H9 (cell line): ENCODE data around the gene YEATS4. TPM values are rescaled to one million over a fixed set of nuclear protein-coding genes. Genes with fewer than 3 reads are reported as not detected.

ENCODE experiments used
- DNase-seq: peaks from one replicate; pipeline ENCODE4 v3.0.0-alpha.2; 2017
- H2AFZ ChIP-seq: one replicate; pipeline ENCODE4 v1.6.1; 2013; ENCODE audit warnings: mild to moderate bottlenecking, low read length, control low read depth, moderate library complexity
- H2AK5ac ChIP-seq: 2 replicates; pipeline ENCODE4 v1.6.1; 2013; ENCODE audit warnings: low read length, control low read depth, mixed read lengths; ENCODE audit not compliant: insufficient read length
- H2BK120ac ChIP-seq: one replicate; pipeline ENCODE4 v1.6.1; 2013; ENCODE audit warnings: low read depth, mild to moderate bottlenecking, low read length, control low read depth, inconsistent platforms; ENCODE audit not compliant: poor library complexity, severe bottlenecking
- H2BK12ac ChIP-seq: 2 replicates; pipeline ENCODE4 v1.6.1; 2013; ENCODE audit warnings: low read length, control low read depth, mixed read lengths, low read depth; ENCODE audit not compliant: insufficient read length
- H2BK15ac ChIP-seq: 2 replicates; pipeline ENCODE4 v1.6.1; 2013; ENCODE audit warnings: low read depth, low read length, control low read depth
- H2BK20ac ChIP-seq: one replicate; pipeline ENCODE4 v1.6.1; 2013; ENCODE audit warnings: low read depth, mild to moderate bottlenecking, low read length, control low read depth, inconsistent platforms; ENCODE audit not compliant: poor library complexity, severe bottlenecking
- H2BK5ac ChIP-seq: 2 replicates; pipeline ENCODE4 v1.6.1; 2013; ENCODE audit warnings: low read length, control low read depth, mixed read lengths; ENCODE audit not compliant: insufficient read length
- H3K14ac ChIP-seq: 2 replicates; pipeline ENCODE4 v1.6.1; 2013; ENCODE audit warnings: low read length, control low read depth; ENCODE audit not compliant: insufficient read depth
- H3K18ac ChIP-seq: 2 replicates; pipeline ENCODE4 v1.6.1; 2013; ENCODE audit warnings: low read depth, mild to moderate bottlenecking, mixed read lengths, low read length, control low read depth; ENCODE audit not compliant: insufficient read length
- H3K23ac ChIP-seq: 2 replicates; pipeline ENCODE4 v1.6.1; 2013; ENCODE audit warnings: low read length, control low read depth, mixed read lengths, low read depth; ENCODE audit not compliant: insufficient read length
- H3K23me2 ChIP-seq: 2 replicates; pipeline ENCODE4 v1.6.1; 2013; ENCODE audit warnings: low read depth, mild to moderate bottlenecking, mixed read lengths, low read length, control low read depth; ENCODE audit not compliant: insufficient read length, poor library complexity, severe bottlenecking
- H3K27ac ChIP-seq: 2 replicates; pipeline ENCODE4 v1.5.1; 2013; ENCODE audit warnings: low read length, control low read depth, mixed read lengths, low read depth; ENCODE audit not compliant: insufficient read length
- H3K27me3 ChIP-seq: 2 replicates; pipeline ENCODE4 v1.6.1; 2013; ENCODE audit warnings: low read length, control low read depth, inconsistent platforms; ENCODE audit not compliant: insufficient read depth
- H3K4ac ChIP-seq: 2 replicates; pipeline ENCODE4 v1.6.1; 2013; ENCODE audit warnings: low read depth, mild to moderate bottlenecking, control low read depth, inconsistent platforms, low read length, moderate library complexity
- H3K4me1 ChIP-seq: 2 replicates; pipeline ENCODE4 v1.6.1; 2013; ENCODE audit warnings: low read length, control low read depth, inconsistent platforms; ENCODE audit not compliant: insufficient read depth
- H3K4me2 ChIP-seq: 2 replicates; pipeline ENCODE4 v1.6.1; 2013; ENCODE audit warnings: low read length, control low read depth, mixed read lengths; ENCODE audit not compliant: insufficient read length, insufficient read depth
- H3K56ac ChIP-seq: 2 replicates; pipeline ENCODE4 v1.6.1; 2013; ENCODE audit warnings: low read depth, mild to moderate bottlenecking, mixed read lengths, low read length, control low read depth; ENCODE audit not compliant: insufficient read length
- H3K79me1 ChIP-seq: 2 replicates; pipeline ENCODE4 v1.6.1; 2013; ENCODE audit warnings: low read depth, mild to moderate bottlenecking, moderate library complexity, low read length, control low read depth, inconsistent platforms; ENCODE audit not compliant: insufficient read depth, poor library complexity, severe bottlenecking
- H3K79me2 ChIP-seq: 2 replicates; pipeline ENCODE4 v1.6.1; 2013; ENCODE audit warnings: low read length, control low read depth, inconsistent platforms; ENCODE audit not compliant: insufficient read depth
- H3K9ac ChIP-seq: 2 replicates; pipeline ENCODE4 v1.6.1; 2013; ENCODE audit warnings: low read length, control low read depth, mixed read lengths; ENCODE audit not compliant: insufficient read length; ENCODE audit errors: extremely low read depth
- H3K9me3 ChIP-seq: one replicate; pipeline ENCODE4 v1.6.1; 2013; ENCODE audit warnings: low read depth, low read length, inconsistent platforms; ENCODE audit not compliant: control insufficient read depth
- H3T11ph ChIP-seq: one replicate; pipeline ENCODE4 v1.6.1; 2013; ENCODE audit warnings: mild to moderate bottlenecking, low read length, control low read depth, inconsistent platforms
- H4K20me1 ChIP-seq: one replicate; pipeline ENCODE4 v1.6.1; 2013; ENCODE audit not compliant: control insufficient read depth, insufficient read length, insufficient read depth
- H4K5ac ChIP-seq: 2 replicates; pipeline ENCODE4 v1.6.1; 2013; ENCODE audit warnings: low read depth, mild to moderate bottlenecking, mixed read lengths, low read length, control low read depth; ENCODE audit not compliant: insufficient read length
- H4K8ac ChIP-seq: replicated peaks from 2 replicates; pipeline ENCODE4 v1.6.1; 2013; ENCODE audit warnings: low read length, control low read depth, mixed read lengths, low read depth; ENCODE audit not compliant: insufficient read length
- H4K91ac ChIP-seq: 2 replicates; pipeline ENCODE4 v1.6.1; 2013; ENCODE audit warnings: low read depth, mild to moderate bottlenecking, moderate library complexity, mixed read lengths, low read length, control low read depth; ENCODE audit not compliant: insufficient read length
- H3K27ac Mint-ChIP-seq, 3 experiments: 2 replicates in 2 of 3; 3 replicates in 1 of 3; pipeline ENCODE4 v1.8.0; 2020 to 2021; ENCODE audit warnings: mixed read lengths in 3 of 3, mild to moderate bottlenecking in 1 of 3, moderate library complexity in 1 of 3
- H3K27me3 Mint-ChIP-seq: 2 replicates; pipeline ENCODE4 v1.8.0; 2021; ENCODE audit warnings: low read depth, mild to moderate bottlenecking, moderate library complexity, mixed read lengths
- H3K36me3 Mint-ChIP-seq, 3 experiments: 2 replicates in 2 of 3; 3 replicates in 1 of 3; pipeline ENCODE4 v1.8.0; 2020 to 2021; ENCODE audit warnings: low read depth in 3 of 3, mixed read lengths in 3 of 3; ENCODE audit not compliant: insufficient read depth in 1 of 3
- H3K4me1 Mint-ChIP-seq, 2 experiments: 2 replicates each; pipeline ENCODE4 v1.8.0; 2020; ENCODE audit warnings: mixed read lengths in 2 of 2
- H3K4me3 Mint-ChIP-seq, 2 experiments: 2 replicates in 1 of 2; 3 replicates in 1 of 2; pipeline ENCODE4 v1.8.0; 2020 to 2021; ENCODE audit warnings: mild to moderate bottlenecking in 2 of 2, mixed read lengths in 2 of 2, moderate library complexity in 1 of 2
- H3K9me3 Mint-ChIP-seq, 2 experiments: 2 replicates in 1 of 2; 3 replicates in 1 of 2; pipeline ENCODE4 v1.8.0; 2020; ENCODE audit warnings: mild to moderate bottlenecking in 2 of 2, mixed read lengths in 2 of 2, moderate library complexity in 1 of 2
- WGBS: extraction: QIAGEN DNeasy Blood & Tissue Kit; methylation state at CpG from one replicate; pipeline ENCODE4 v1.1.7; 2013; ENCODE audit warnings: missing lambda C conversion rate, low lambda C conversion rate, mixed read lengths; ENCODE audit not compliant: insufficient read length; ENCODE audit errors: extremely low coverage; 5-methylcytosine and 5-hydroxymethylcytosine counted together
- total RNA-seq: library from RNA; stranded (reverse); gene quantifications from 2 replicates; pipeline ENCODE4 v1.2.1, GENCODE V29; 2021
- TF ChIP-seq, protein P1 (sequence below): fragments of 200-600 bp; sonication (generic); conservative IDR thresholded peaks from 3 replicates; pipeline ENCODE4 v1.8.0; 2021; ENCODE audit warnings: antibody characterized with exemption, mild to moderate bottlenecking

The YEATS4 gene
- total RNA-seq, 1 experiment from 2014 or later, result 35.6 TPM

DNA sequence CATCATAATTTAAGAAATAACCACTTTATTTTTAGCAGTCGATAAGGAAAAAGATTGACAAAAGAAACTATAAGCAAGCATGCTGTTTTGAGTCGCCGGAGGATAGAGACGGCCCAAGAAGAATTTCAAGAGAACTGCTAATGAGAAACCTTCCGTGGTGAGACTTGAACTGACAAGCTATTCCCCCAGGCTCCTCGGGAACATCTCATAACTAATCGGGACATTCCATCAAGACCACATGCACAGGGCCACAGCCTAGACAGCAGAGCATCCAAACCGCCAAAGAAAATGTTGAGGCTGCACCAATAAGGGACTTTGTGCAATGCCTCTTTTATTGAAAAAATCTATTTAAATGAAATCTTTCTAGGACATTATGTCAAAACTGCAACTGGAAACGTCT is 51.0 kb downstream of the YEATS4 start:
- Histone ChIP-seq H2BK12ac (no peak overlapping the region), H3K4me1 (no peaks in the 10 kb centered on the region), H2BK5ac (no peak overlapping the region), H3K56ac (no peak overlapping the region), H3K9me3 (no peaks in the 10 kb centered on the region), H2BK15ac (no peak overlapping the region), H4K5ac (no peak overlapping the region), H3K79me1 (no peaks in the 10 kb centered on the region), H2BK120ac (no peak overlapping the region), H3K23ac (no peak overlapping the region), H4K91ac (no peak overlapping the region), H3K4me2 (no peak overlapping the region), H2AK5ac (no peak overlapping the region), H3K23me2 (no peaks in the 10 kb centered on the region), H4K20me1 (no peaks in the 10 kb centered on the region), H3K27ac (no peak overlapping the region), H3K9ac (no peak overlapping the region), H3K18ac (no peak overlapping the region), H3K14ac (no peak overlapping the region), H4K8ac (no peak overlapping the region), H3K27me3 (no peaks in the 10 kb centered on the region), H2AFZ (no peak overlapping the region), H3K79me2 (no peaks in the 10 kb centered on the region), H2BK20ac (no peak overlapping the region), H3T11ph (no peak overlapping the region), H3K4ac (no peak overlapping the region)
- H3K27ac Mint-ChIP-seq, result no peak overlapping the region
- no peaks in the 10 kb centered on the region for H3K9me3 Mint-ChIP-seq
- TF ChIP-seq, protein P1, sequence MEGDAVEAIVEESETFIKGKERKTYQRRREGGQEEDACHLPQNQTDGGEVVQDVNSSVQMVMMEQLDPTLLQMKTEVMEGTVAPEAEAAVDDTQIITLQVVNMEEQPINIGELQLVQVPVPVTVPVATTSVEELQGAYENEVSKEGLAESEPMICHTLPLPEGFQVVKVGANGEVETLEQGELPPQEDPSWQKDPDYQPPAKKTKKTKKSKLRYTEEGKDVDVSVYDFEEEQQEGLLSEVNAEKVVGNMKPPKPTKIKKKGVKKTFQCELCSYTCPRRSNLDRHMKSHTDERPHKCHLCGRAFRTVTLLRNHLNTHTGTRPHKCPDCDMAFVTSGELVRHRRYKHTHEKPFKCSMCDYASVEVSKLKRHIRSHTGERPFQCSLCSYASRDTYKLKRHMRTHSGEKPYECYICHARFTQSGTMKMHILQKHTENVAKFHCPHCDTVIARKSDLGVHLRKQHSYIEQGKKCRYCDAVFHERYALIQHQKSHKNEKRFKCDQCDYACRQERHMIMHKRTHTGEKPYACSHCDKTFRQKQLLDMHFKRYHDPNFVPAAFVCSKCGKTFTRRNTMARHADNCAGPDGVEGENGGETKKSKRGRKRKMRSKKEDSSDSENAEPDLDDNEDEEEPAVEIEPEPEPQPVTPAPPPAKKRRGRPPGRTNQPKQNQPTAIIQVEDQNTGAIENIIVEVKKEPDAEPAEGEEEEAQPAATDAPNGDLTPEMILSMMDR, result no peak
- H3K4me3 Mint-ChIP-seq, result no peak overlapping the region
- peaks cover 3 to 6% of the 10 kb centered on the region in 2 experiments for H3K4me1 Mint-ChIP-seq
- WGBS, result no CpG with 5 or more reads among the region's 9 CpGs
- no peaks in the 10 kb centered on the region for H3K27me3 Mint-ChIP-seq
- H3K36me3 Mint-ChIP-seq, result peaks cover 0 to 2% (median 0%) of the 10 kb centered on the region in 3 experiments; a peak in 1 of 7 replicates
- no peak for DNase-seq
